K562 (cell line): ENCODE results near the gene IRAK2. TPM values are rescaled to one million over a fixed set of nuclear protein-coding genes. Genes with fewer than 3 reads are reported as not detected.

ENCODE experiments used
- ARHGAP35 ChIP-seq: fragments of 450-650 bp; IDR thresholded peaks from 2 replicates; pipeline ENCODE4 v1.6.1; 2018; ENCODE audit not compliant: partially characterized antibody
- E2F8 ChIP-seq: fragments of 450-650 bp; IDR thresholded peaks from 2 replicates; pipeline ENCODE4 v1.7.1; 2018; ENCODE audit warnings: mild to moderate bottlenecking, low read depth; ENCODE audit not compliant: partially characterized antibody
- ESRRA ChIP-seq: fragments of 450-650 bp; IDR thresholded peaks from 2 replicates; pipeline ENCODE4 v1.6.1; 2014; ENCODE audit warnings: low read depth, mild to moderate bottlenecking, moderate library complexity, borderline replicate concordance
- HMG20B ChIP-seq: fragments of 250-450 bp; sonication (Bioruptor Pico); IDR thresholded peaks from 2 replicates; pipeline ENCODE4 v1.5.0; 2021; ENCODE audit warnings: mild to moderate bottlenecking
- KAT8 ChIP-seq: fragments of 450-650 bp; IDR thresholded peaks from 2 replicates; pipeline ENCODE4 v1.6.1; 2016; ENCODE audit warnings: low read depth, mild to moderate bottlenecking
- KDM2B ChIP-seq: fragments of 250-450 bp; sonication (Bioruptor Pico); IDR thresholded peaks from 2 replicates; pipeline ENCODE4 v1.8.0; 2021; ENCODE audit warnings: mild to moderate bottlenecking, moderate library complexity
- MCM3 ChIP-seq: fragments of 450-650 bp; IDR thresholded peaks from 2 replicates; pipeline ENCODE4 v1.6.1; 2016
- RAD51 ChIP-seq: fragments of 450-650 bp; IDR thresholded peaks from 2 replicates; pipeline ENCODE4 v1.7.1; 2016; ENCODE audit warnings: low read depth, mild to moderate bottlenecking, borderline replicate concordance
- RBFOX2 ChIP-seq: fragments of 200-400 bp; formaldehyde crosslinking; IDR thresholded peaks from 2 replicates; pipeline ENCODE4 v1.6.1; 2017; ENCODE audit warnings: low read depth, mild to moderate bottlenecking, low read length, moderate library complexity
- TAF1 ChIP-seq: IDR thresholded peaks from 2 replicates; pipeline ENCODE4 v1.6.1; 2011; ENCODE audit warnings: mild to moderate bottlenecking, low read length, moderate library complexity; ENCODE audit not compliant: insufficient read depth, control insufficient read depth, severe bottlenecking; ENCODE audit errors: extremely low read depth
- VEZF1 ChIP-seq: fragments of 200-800 bp; sonication (Bioruptor generic); IDR thresholded peaks from 2 replicates; pipeline ENCODE4 v1.6.1; 2017; ENCODE audit warnings: missing genetic modification characterization, missing compliant biosample characterization
- ZBTB7A ChIP-seq: IDR thresholded peaks from 2 replicates; pipeline ENCODE4 v1.6.1; 2011; ENCODE audit warnings: low read depth, mild to moderate bottlenecking, low read length, moderate library complexity, borderline replicate concordance; ENCODE audit not compliant: control insufficient read depth
- ZNF124 ChIP-seq: sonication (generic); formaldehyde crosslinking; IDR thresholded peaks from 2 replicates; pipeline ENCODE4 v1.8.1; 2022; ENCODE audit warnings: missing genetic modification reagents
- ZNF143 ChIP-seq: sonication (generic); formaldehyde crosslinking; IDR thresholded peaks from 2 replicates; pipeline ENCODE4 v1.9.0; 2022; ENCODE audit warnings: mild to moderate bottlenecking, missing genetic modification reagents
- ZNF253 ChIP-seq: fragments of 250-450 bp; sonication (Bioruptor Pico); conservative IDR thresholded peaks from 2 replicates; pipeline ENCODE4 v1.6.1; 2021; ENCODE audit warnings: mild to moderate bottlenecking
- ZNF408 ChIP-seq: fragments of 250-450 bp; sonication (Bioruptor Pico); IDR thresholded peaks from 2 replicates; pipeline ENCODE4 v1.4.0; 2020; ENCODE audit warnings: low read depth, mild to moderate bottlenecking, moderate library complexity
- ZNF511 ChIP-seq: sonication (generic); formaldehyde crosslinking; IDR thresholded peaks from 2 replicates; pipeline ENCODE4 v1.8.0; 2022; ENCODE audit warnings: mild to moderate bottlenecking, missing genetic modification reagents
- ZNF79 ChIP-seq: fragments of 250-450 bp; sonication (Bioruptor Pico); IDR thresholded peaks from 2 replicates; pipeline ENCODE4 v1.4.0; 2020; ENCODE audit warnings: low read depth, mild to moderate bottlenecking, moderate library complexity
- polyA plus RNA-seq, 8 experiments: library from polyadenylated mRNA; depleted of rRNA in 4 of 8; stranded (reverse) in 5 of 8; unstranded in 3 of 8; fragments of >200 nt; fragmentation: Nextera tagmentation in 2 of 8; fragmentation: Illumina TruSeq in 1 of 8; extraction: Ambion mirVana in 2 of 8; extraction: Trizol in 1 of 8; gene quantifications; 2 replicates each; pipeline versions ENCODE4 v1.2.1 to v1.2.3, GENCODE V29; 2011 to 2014; ENCODE audit warnings: inconsistent platforms in 1 of 8, missing spikeins in 1 of 8
- total RNA-seq, 7 experiments: library from RNA; depleted of rRNA in 6 of 7; stranded (reverse); fragments of >200 nt in 6 of 7; fragmentation: Illumina TruSeq in 2 of 7; extraction: Trizol in 2 of 7; gene quantifications; 2 replicates each; pipeline versions ENCODE4 v1.2.1 to v1.2.3, GENCODE V29; 2011 to 2021; ENCODE audit warnings: low replicate concordance in 1 of 7
- TF ChIP-seq, protein P1 (sequence below): fragments of 250-450 bp; sonication (Bioruptor Pico); IDR thresholded peaks from 2 replicates; pipeline ENCODE4 v1.6.1; 2021; ENCODE audit warnings: mild to moderate bottlenecking
- TF ChIP-seq, protein P2 (sequence below): fragments of 450-650 bp; conservative IDR thresholded peaks from 2 replicates; pipeline ENCODE4 v1.6.1; 2016; ENCODE audit warnings: missing genetic modification characterization, low read depth, mild to moderate bottlenecking, missing compliant biosample characterization, moderate library complexity
- TF ChIP-seq, protein P3 (sequence below): sonication (generic); formaldehyde crosslinking; IDR thresholded peaks from 2 replicates; pipeline ENCODE4 v1.8.0; 2022; ENCODE audit warnings: missing genetic modification reagents, mild to moderate bottlenecking, borderline replicate concordance

The IRAK2 gene
- total and polyA plus RNA-seq, 9 of the 15 experiments (the other 6 are each of a cell fraction or from before 2014, with no cell fraction given), result 0.42 to 4.4 (median 2.7) TPM

- no peak for TF ChIP-seq E2F8
- no peak for TF ChIP-seq ZNF79
- no peak for TF ChIP-seq ZNF143 (CRISPR knock-in tag)
- TF ChIP-seq ZNF253, result no peak
- TF ChIP-seq MCM3, result no peak
- no peak for TF ChIP-seq KDM2B (CRISPR knock-in tag)
- TF ChIP-seq ESRRA, result peak; percentile 60; the same call in 1 of the 2 replicates
- TF ChIP-seq, protein P1, sequence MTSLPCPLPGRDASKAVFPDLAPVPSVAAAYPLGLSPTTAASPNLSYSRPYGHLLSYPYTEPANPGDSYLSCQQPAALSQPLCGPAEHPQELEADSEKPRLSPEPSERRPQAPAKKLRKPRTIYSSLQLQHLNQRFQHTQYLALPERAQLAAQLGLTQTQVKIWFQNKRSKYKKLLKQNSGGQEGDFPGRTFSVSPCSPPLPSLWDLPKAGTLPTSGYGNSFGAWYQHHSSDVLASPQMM, result no peak
- TF ChIP-seq RBFOX2, result peak; percentile 91
- TF ChIP-seq, protein P2, sequence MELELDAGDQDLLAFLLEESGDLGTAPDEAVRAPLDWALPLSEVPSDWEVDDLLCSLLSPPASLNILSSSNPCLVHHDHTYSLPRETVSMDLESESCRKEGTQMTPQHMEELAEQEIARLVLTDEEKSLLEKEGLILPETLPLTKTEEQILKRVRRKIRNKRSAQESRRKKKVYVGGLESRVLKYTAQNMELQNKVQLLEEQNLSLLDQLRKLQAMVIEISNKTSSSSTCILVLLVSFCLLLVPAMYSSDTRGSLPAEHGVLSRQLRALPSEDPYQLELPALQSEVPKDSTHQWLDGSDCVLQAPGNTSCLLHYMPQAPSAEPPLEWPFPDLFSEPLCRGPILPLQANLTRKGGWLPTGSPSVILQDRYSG (tag), result no peak
- peak; percentile 79 for TF ChIP-seq RAD51
- TF ChIP-seq ZBTB7A, result peak; percentile 97
- TF ChIP-seq HMG20B, result no peak
- peak; percentile 85; the same call in 1 of the 2 replicates for TF ChIP-seq ZNF511
- TF ChIP-seq, protein P3, sequence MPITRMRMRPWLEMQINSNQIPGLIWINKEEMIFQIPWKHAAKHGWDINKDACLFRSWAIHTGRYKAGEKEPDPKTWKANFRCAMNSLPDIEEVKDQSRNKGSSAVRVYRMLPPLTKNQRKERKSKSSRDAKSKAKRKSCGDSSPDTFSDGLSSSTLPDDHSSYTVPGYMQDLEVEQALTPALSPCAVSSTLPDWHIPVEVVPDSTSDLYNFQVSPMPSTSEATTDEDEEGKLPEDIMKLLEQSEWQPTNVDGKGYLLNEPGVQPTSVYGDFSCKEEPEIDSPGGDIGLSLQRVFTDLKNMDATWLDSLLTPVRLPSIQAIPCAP (CRISPR knock-in tag), result no peak
- TF ChIP-seq KAT8, result no peak
- no peak for TF ChIP-seq ZNF124 (CRISPR knock-in tag)
- TF ChIP-seq ARHGAP35, result no peak
- peak; percentile 75 for TF ChIP-seq VEZF1 (CRISPR knock-in tag)
- TF ChIP-seq ZNF408 (CRISPR knock-in tag), result no peak
- peak; percentile 85 for TF ChIP-seq TAF1
These were observed 83.7 kb downstream of the IRAK2 start, which contains the start of gene TATDN2 (continued) for GRCh38 chr3:10248184-10248983.
